Spleen (tissue), 11 donors: ENCODE data around the gene LPAR6. TPM values are rescaled to one million over a fixed set of nuclear protein-coding genes. Genes with fewer than 3 reads are reported as not detected.

Experiments
- DNase-seq: peaks from one replicate; pipeline ENCODE4 v3.0.0-alpha.2; 2020
- H3K27ac ChIP-seq, 8 donors: fragments of 200-600 bp; sonication (generic) in 7 of 8; 1 replicate in 4 of 8; 2 replicates in 4 of 8; pipeline versions ENCODE4 v1.5.0 to v1.8.0; 2016 to 2021; ENCODE audit warnings: inconsistent platforms in 4 of 8, mild to moderate bottlenecking in 4 of 8, moderate library complexity in 1 of 8
- H3K27me3 ChIP-seq, 7 donors: fragments of 200-600 bp; sonication (generic) in 6 of 7; replicated peaks in 1 of 7; 1 replicate in 4 of 7; 2 replicates in 3 of 7; pipeline versions ENCODE4 v1.5.0 to v1.8.0; 2016 to 2021; ENCODE audit warnings: inconsistent platforms in 3 of 7, mild to moderate bottlenecking in 1 of 7
- H3K36me3 ChIP-seq, 6 donors: fragments of 200-600 bp; sonication (generic) in 5 of 6; 1 replicate in 4 of 6; 2 replicates in 2 of 6; pipeline versions ENCODE4 v1.5.0 to v1.8.0; 2016 to 2021; ENCODE audit warnings: inconsistent platforms in 2 of 6
- H3K4me1 ChIP-seq, 6 donors: fragments of 200-600 bp; sonication (generic) in 5 of 6; 1 replicate in 3 of 6; 2 replicates in 3 of 6; pipeline versions ENCODE4 v1.5.0 to v1.8.0; 2016 to 2021; ENCODE audit warnings: inconsistent platforms in 3 of 6
- H3K4me3 ChIP-seq, 8 donors: fragments of 200-600 bp; sonication (generic) in 7 of 8; 1 replicate in 4 of 8; 2 replicates in 4 of 8; pipeline versions ENCODE4 v1.5.0 to v1.8.0; 2016 to 2021; ENCODE audit warnings: inconsistent platforms in 4 of 8, mild to moderate bottlenecking in 4 of 8, moderate library complexity in 2 of 8
- H3K9me3 ChIP-seq, 8 donors: fragments of 200-600 bp; sonication (generic) in 7 of 8; 1 replicate in 4 of 8; 2 replicates in 4 of 8; pipeline versions ENCODE4 v1.5.0 to v1.8.0; 2016 to 2021; ENCODE audit warnings: inconsistent platforms in 4 of 8
- CTCF ChIP-seq, 11 experiments: fragments of 200-600 bp in 7 of 11; fragments of 450-650 bp in 4 of 11; sonication (generic) in 4 of 11; IDR thresholded peaks in 8 of 11; conservative IDR thresholded peaks in 3 of 11; 1 replicate in 7 of 11; 2 replicates in 4 of 11; pipeline versions ENCODE4 v1.4.0 to v1.8.0; 2016 to 2021; ENCODE audit warnings: antibody characterized with exemption in 11 of 11, inconsistent platforms in 4 of 11, mild to moderate bottlenecking in 1 of 11
- POLR2A ChIP-seq, 3 donors: fragments of 450-650 bp; IDR thresholded peaks; one replicate each; pipeline ENCODE4 v1.5.1; 2017; ENCODE audit warnings: antibody characterized with exemption in 3 of 3, mild to moderate bottlenecking in 1 of 3
- POLR2AphosphoS5 ChIP-seq, 3 donors: sonication (generic); formaldehyde crosslinking; IDR thresholded peaks; one replicate each; pipeline ENCODE4 v1.5.1; 2017; ENCODE audit warnings: antibody characterized with exemption in 3 of 3
- WGBS, 5 donors: extraction: QIAGEN DNeasy Blood & Tissue Kit in 3 of 5; methylation state at CpG; one replicate each; pipeline versions ENCODE4 v1.1.5 to v1.1.7; 2013 to 2018; 5-methylcytosine and 5-hydroxymethylcytosine counted together
- intact Hi-C: fragments of 100-400 bp; cut with DNase I; formaldehyde crosslinking; loops from one replicate; pipeline ENCODE4 v1.15.0; 2023; ENCODE audit warnings: low total_unique reads
- polyA plus RNA-seq, 3 donors: library from polyadenylated mRNA; stranded (reverse); fragments of 200-250 nt; gene quantifications; one replicate each; pipeline ENCODE4 v1.2.1, GENCODE V29; 2013
- total RNA-seq, 7 donors: library from RNA; depleted of rRNA in 3 of 7; stranded (reverse); fragments of >200 nt in 3 of 7; fragmentation: NEBNext Ultra II Directional in 4 of 7; extraction: Animal tissue kit (Norgen Biotek cat#: 25700) in 4 of 7; gene quantifications; one replicate each; pipeline versions ENCODE4 v1.1.0 to v1.2.1, GENCODE V29; 2016 to 2021
- donor health status: healthy with polysubstance abuse.
- donor health status: DM: no; HTN: no; CAD: no; lungs with moderate emphysema.
- donor health status: DM: no; HTN: no; CAD: no.
- donor health status: Bipolar disorder and iron deficiency.
- donor health status: healthy.
- donor health status: DM: no; HTN: no; CAD: no.
- donor health status: DM: yes; HTN: yes; CAD: no.

LPAR6 gene
- total and polyA plus RNA-seq, 10 donors, result 26.5 to 44.2 (median 32.9) TPM

- Histone ChIP-seq H3K4me3 (no peak overlapping the region), H3K36me3 (peaks cover 0 to 23% (median 0%) of the 10 kb centered on the region in 6 donors), H3K9me3 (peaks cover 0 to 18% (median 16%) of the 10 kb centered on the region in 8 donors), H3K27me3 (no peaks in the 10 kb centered on the region), H3K4me1 (peaks cover 0 to 54% (median 25%) of the 10 kb centered on the region in 6 donors), H3K27ac (peak overlapping the region in 4 of 8 donors; percentile 7 to 76 (median 26))
- no peak for DNase-seq
- no peak for TF ChIP-seq POLR2AphosphoS5 (IDR thresholded peaks at IDR 0.05)
- TF ChIP-seq POLR2A (IDR thresholded peaks at IDR 0.05), result no peak
- TF ChIP-seq CTCF (IDR thresholded peaks at IDR 0.05 in 8 of 11, conservative IDR thresholded peaks at IDR 0.05 in 3 of 11), result no peak
- intact Hi-C loops, result no loop called here
- 95 to 100% (median 97%) methylated on average over 1 of the region's 1 CpG for WGBS, 5 donors
These were observed 33.6 kb upstream of the LPAR6 start for GRCh38 chr13:48446464-48446863.

DNA sequence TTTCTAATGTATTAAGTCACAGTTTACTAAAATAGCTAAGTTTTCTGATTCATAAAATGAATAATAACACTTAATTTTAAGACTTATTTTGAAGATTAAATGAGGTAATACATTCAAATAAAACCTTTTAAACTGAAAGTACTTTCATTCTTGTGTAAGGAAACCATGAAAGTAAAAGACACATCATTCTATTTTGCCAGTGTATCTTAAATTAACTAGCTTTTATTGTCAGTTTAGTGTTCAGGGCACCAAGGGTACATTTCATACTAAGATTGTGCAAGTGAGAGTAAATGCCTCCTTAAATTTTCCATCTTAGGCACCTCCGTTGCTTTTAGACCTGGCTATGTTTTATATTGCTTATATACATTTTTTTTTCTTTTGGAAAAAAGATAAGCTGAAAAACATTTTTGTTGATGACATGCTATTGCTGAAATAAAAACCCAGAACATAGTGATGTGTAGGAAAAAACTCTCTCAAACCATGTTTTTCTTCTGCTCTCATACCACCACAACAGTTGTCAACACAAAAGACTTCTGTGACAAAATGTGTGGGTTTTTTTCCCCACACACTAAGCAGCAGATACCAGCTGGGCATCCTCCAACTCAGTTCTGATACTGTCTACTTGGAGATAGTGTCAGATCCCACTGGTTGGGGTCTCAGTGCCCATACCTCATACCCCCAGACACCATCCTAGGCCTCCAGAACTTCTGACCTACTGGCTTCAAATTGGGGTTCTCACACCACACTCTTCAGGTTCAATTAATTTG, 30.7 kb upstream of the LPAR6 start:
- Histone ChIP-seq H3K27me3 (no peaks in the 10 kb centered on the region), H3K4me3 (no peak overlapping the region), H3K4me1 (peaks cover 0 to 39% (median 15%) of the 10 kb centered on the region in 6 donors), H3K27ac (peak overlapping the region in 1 of 8 donors; percentile 28), H3K36me3 (peaks cover 0 to 16% (median 0%) of the 10 kb centered on the region in 6 donors), H3K9me3 (no peaks in the 10 kb centered on the region)
- TF ChIP-seq POLR2AphosphoS5 (IDR thresholded peaks at IDR 0.05) (no peak), CTCF (IDR thresholded peaks at IDR 0.05 in 8 of 11, conservative IDR thresholded peaks at IDR 0.05 in 3 of 11) (no peak)
- 65 to 83% (median 73%) methylated on average over 1 of the region's 1 CpG for WGBS, 5 donors
- no peak for DNase-seq
- intact Hi-C loops, result no loop called here

DNA sequence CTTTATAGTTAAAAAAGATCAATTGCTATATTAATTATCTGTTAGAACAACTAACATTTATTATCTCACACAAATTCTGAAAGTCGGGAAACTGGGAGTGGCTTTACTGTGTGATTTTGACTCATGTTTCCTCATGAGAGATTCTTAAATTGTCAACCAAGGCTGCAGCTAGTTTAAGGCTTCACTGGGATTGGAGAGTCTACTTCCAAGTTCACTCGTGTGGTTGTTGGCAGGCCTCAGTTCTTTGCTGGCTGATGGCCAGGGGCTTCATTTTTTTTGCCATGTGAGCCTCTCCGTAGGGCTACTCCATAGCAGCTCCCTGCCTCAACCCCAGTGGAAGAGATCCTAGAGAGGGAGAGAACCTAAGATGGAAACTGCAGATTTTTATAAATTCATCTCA, 24.5 kb upstream of the LPAR6 start:
- intact Hi-C loops, result no loop called here
- no peak for TF ChIP-seq CTCF (IDR thresholded peaks at IDR 0.05 in 8 of 11, conservative IDR thresholded peaks at IDR 0.05 in 3 of 11)
- TF ChIP-seq POLR2AphosphoS5 (IDR thresholded peaks at IDR 0.05), result no peak
- TF ChIP-seq POLR2A (IDR thresholded peaks at IDR 0.05), result no peak
- Histone ChIP-seq H3K27me3 (no peaks in the 10 kb centered on the region), H3K9me3 (no peaks in the 10 kb centered on the region), H3K36me3 (no peaks in the 10 kb centered on the region), H3K27ac (peak overlapping the region in 7 of 8 donors; percentile 1 to 72 (median 65)), H3K4me3 (no peak overlapping the region), H3K4me1 (peaks cover 4 to 34% (median 22%) of the 10 kb centered on the region in 6 donors)
- 45 to 78% (median 56%) methylated on average over 3 of the region's 3 CpGs for WGBS, 5 donors
- no peak for DNase-seq

GRCh38 chr13:48436661-48437288, 23.9 kb upstream of the LPAR6 start:
- Histone ChIP-seq H3K36me3 (no peaks in the 10 kb centered on the region), H3K9me3 (no peaks in the 10 kb centered on the region), H3K4me3 (no peak overlapping the region), H3K27me3 (no peaks in the 10 kb centered on the region), H3K27ac (peak overlapping the region; percentile 18 to 72 (median 64)), H3K4me1 (peaks cover 4 to 40% (median 26%) of the 10 kb centered on the region in 6 donors)
- no peak for DNase-seq
- TF ChIP-seq POLR2AphosphoS5 (IDR thresholded peaks at IDR 0.05), result no peak
- TF ChIP-seq CTCF (IDR thresholded peaks at IDR 0.05 in 8 of 11, conservative IDR thresholded peaks at IDR 0.05 in 3 of 11), result no peak
- no peak for TF ChIP-seq POLR2A (IDR thresholded peaks at IDR 0.05)
- WGBS, 5 donors, result 44 to 68% (median 52%) methylated on average over 2 of the region's 2 CpGs
- intact Hi-C loops, result no loop called here
